HG03558 (cell line): ENCODE measurements around the gene ANKRD10.

ENCODE experiments used
- ATAC-seq: cut with Tn5 transposase; IDR thresholded peaks from one replicate; pipeline ENCODE4 v1.9.1; 2021; ENCODE audit warnings: moderate number of reproducible peaks; ENCODE audit not compliant: unreplicated experiment; ENCODE audit errors: extremely low read depth

Gene ANKRD10

GRCh38 chr13:110887597-110888333, 27.1 kb downstream of the ANKRD10 start:
- no peak for ATAC-seq

- no peak for ATAC-seq
These were observed 27.8 kb downstream of the ANKRD10 start for GRCh38 chr13:110886870-110887596.

- no peak for ATAC-seq
These were observed 28.7 kb downstream of the ANKRD10 start for GRCh38 chr13:110885966-110886869.

GRCh38 chr13:110885516-110885915, 29.4 kb downstream of the ANKRD10 start:
- no peak for ATAC-seq

GRCh38 chr13:110884517-110884916, 30.4 kb downstream of the ANKRD10 start:
- ATAC-seq: no peak

GRCh38 chr13:110883542-110883941, 31.3 kb downstream of the ANKRD10 start:
- no peak for ATAC-seq

- ATAC-seq: no peak
These were observed 31.9 kb downstream of the ANKRD10 start for GRCh38 chr13:110882972-110883371.

- no peak for ATAC-seq
These were observed 32.8 kb downstream of the ANKRD10 start for GRCh38 chr13:110881839-110882627.

GRCh38 chr13:110880627-110881026, 34.2 kb downstream of the ANKRD10 start:
- ATAC-seq: no peak

GRCh38 chr13:110879482-110879881, 35.4 kb downstream of the ANKRD10 start:
- no peak for ATAC-seq

- no peak for ATAC-seq
These were observed 37.1 kb downstream of the ANKRD10 start for GRCh38 chr13:110877737-110878258.

- ATAC-seq: no peak
These were observed 38.3 kb downstream of the ANKRD10 start for GRCh38 chr13:110876609-110877008.

- no peak for ATAC-seq
These were observed 39.6 kb downstream of the ANKRD10 start for GRCh38 chr13:110875241-110875640.

- no peak for ATAC-seq
These were observed 40.3 kb downstream of the ANKRD10 start for GRCh38 chr13:110874508-110874960.

- ATAC-seq: no peak
These were observed 41.0 kb downstream of the ANKRD10 start for GRCh38 chr13:110873639-110874507.

GRCh38 chr13:110872768-110873638, 41.9 kb downstream of the ANKRD10 start:
- no peak for ATAC-seq

GRCh38 chr13:110872034-110872767, 42.7 kb downstream of the ANKRD10 start:
- no peak for ATAC-seq
